NCI-H748 treated with DMSO at 0.1 percent for 48 hours (cell line): ENCODE measurements around the gene HDAC4.

Experiments
- DNase-seq: peaks from one replicate; lab custom pipeline; 2025; lab: John Stamatoyannopoulos, UW

Gene HDAC4

DNA sequence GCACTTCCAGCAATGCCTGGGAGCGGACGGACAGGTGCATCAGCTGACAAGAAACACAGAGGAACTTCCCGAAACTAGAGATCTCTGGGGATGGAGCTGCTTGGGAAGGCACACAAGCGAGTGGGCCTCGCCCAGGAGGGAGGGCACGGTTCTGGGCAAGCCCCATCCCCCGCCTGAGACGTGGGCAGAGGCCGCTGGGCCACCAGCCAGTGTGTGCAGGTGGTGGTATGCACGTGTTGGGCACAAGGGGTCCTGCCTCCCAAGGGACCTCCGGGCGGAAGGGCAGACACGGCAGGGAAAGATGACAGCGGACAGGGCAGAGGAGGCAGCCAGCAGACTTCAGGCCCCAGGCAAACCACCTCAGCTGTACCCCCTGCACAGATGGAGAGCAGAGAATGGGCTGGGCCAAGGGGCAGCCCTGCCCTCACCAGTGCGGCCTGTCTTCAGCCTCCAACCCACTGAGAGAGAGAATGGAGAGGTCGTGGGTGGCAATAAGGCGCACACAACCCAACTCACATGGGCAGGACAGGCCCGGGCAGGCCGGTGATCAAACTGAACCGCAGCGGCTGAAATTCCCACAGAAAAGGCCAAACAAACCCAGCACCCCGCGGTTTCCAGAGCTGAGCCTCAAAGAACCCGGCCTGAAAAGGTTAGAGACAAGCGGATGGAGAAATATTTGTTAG, 51.2 kb downstream of the HDAC4 start:
- DNase-seq, result no peak

DNA sequence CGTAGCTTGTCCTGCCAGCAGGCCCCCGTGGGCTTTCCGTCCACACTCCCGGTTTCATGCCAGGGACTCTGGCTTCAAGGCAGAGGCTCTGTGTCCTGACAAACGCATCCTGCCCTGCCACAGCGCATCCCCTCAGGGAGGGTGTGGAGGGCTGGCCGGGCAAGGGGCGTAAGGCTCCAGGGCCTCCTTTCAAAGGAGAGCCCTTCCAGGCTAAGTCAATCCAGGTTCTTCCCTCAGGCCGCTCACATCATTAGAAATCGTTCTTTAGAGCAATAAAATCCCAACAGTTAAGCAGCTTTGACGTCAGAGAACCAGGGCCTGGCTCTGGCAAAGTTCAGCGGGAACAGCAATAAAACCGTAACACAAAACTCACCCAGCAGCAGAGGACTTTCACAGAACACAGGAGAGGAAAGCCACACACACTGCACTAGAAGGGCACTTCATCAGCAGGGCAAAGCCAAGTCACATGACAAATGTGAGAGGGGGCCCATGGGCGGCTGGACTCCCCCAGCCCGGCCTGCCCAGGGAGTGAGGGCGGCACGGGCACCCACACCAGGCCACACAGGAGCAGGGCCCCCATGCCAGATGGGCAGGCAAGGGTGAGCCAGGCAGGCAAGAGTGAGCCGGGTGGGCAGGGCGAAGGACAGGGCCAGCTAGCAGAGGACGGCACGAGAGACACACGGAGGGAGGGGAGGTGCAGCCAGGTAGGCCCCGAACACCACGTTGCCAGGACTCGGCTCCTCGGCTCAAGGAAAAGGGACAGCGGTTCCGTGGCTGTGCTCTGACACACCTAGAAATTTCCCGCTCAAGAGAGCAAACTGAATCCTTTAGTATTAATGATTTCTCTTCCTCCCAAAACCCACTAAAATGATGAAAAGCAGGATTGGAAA, 52.0 kb downstream of the HDAC4 start:
- no peak for DNase-seq

DNA sequence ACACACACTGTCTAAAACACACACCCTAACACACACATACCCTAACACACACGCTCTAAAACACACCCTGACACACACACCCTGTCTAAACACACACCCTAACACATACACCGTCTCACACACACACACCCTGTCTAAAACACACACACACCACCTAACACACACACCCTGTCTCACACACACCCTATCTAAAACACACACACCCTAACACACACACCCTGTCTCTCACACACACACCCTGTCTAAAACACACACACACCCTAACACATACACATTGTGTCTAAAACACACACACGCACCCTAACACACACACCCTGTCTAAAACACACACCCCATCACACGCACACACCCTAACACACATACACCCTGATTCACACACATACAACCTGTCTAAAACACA, 54.1 kb downstream of the HDAC4 start:
- DNase-seq, result no peak

DNA sequence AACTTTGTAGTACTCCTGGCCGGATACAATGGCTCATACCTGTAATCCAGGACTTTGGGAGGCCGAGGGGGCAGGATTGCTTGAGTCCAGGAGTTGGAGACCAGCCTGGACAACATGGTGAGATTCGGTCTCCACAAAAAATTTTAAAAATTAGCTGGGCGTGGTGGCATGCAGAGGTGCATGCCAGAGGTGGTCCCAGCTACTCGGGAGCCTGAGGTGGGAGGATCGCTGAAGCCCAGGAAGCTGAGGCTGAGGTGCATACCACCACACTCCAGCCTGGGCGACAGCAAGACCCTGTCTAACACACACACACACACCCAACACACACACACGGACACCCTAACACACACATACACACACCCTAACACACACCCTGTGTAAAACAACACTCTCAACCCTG, 55.6 kb downstream of the HDAC4 start:
- no peak for DNase-seq

DNA sequence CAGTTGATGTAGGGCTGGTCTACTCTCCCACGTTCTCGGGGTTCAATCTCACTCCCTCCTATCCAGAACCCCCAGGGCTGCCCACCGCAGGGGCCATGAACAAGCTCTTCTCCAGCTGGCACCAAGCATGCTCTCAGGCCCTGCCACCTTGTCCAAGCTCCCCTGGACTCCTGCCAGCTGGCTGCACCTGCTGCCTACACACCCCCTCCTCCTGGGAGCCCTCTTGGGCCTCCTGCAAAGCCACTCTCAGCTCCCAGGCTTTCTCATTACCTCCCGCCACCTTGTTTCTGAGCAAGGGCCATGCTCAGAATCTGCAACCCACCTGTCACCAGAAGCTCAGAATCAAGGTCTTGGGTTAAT, 56.0 kb downstream of the HDAC4 start:
- DNase-seq, result no peak

DNA sequence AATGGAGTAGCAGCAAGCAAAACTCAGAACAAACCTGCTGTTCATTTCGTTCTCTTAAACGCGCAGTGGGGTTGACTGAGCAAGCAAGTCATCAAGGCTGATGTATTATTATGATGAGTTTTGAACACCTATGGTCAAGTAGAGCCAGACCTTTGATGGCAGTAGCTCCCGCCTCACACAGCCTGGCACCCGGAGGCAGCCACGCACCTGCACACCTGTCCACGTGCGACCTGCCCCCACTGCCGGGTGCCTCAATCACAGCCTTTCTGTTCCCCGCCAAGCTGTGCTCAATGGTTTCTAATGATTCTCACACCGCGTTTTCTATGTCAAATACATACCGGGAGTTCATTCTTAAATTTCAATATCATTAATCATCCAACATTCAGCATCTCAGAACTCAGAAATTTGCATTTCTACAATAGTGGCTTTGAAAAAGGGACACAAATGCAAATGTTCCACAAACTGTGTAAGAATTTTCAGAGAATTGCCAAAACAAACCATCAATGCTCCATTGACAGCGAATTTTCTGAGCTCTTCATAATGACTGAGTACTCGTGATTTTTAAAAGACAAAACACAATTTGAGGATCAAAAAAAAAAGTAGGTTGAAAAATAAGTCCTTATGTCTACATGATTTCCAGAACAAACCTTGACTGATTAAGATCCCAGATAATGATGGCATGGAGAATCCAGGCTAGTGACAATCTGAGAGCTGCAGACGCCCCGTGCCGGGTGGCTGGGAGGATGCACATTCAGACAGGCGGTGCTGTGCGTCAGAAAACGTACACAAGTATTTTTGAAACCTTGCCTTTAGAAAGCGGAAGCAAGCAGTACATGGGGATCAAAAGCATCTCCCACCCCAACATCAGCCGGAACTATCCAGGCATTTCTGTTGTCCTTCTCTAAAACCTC, 56.6 kb downstream of the HDAC4 start:
- DNase-seq, result no peak

DNA sequence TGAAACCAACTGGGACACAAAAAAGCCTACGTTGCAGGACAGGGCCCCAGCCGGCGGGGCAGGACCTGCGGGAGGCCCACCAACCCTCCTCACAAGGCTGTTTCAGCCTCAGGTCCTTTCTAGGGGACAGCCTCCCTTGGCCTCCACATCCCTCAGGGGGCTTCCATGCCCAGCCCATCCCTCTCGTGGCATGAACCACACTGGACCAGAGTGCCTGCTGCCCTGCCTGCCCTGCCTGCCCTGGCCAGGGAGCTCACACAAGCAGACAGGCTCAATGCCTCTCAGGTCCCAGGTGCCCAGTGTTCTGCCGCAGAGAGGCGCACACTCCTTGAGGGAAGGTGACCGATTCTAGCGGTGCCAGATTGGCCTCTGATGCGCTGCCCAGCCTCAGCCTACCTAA, 57.4 kb downstream of the HDAC4 start:
- no peak for DNase-seq

DNA sequence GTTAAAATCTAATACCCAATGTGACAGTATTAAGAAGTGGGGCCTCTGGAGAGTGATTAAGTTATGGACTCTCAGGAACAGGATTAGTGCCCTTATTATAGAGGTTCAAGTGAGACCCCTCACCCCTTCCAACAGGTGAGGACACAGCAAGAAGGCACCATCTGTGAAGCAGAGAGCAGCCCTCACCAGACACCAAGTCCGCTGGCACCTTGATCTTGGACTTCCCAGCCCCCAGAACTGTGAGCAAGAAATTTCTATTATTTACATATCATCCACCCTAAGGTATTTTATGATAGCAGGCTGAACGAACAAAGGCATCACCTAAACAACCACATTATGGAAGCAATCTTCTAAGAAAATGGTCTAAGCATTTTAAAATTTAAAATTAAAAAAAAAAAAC, 59.0 kb downstream of the HDAC4 start:
- no peak for DNase-seq

DNA sequence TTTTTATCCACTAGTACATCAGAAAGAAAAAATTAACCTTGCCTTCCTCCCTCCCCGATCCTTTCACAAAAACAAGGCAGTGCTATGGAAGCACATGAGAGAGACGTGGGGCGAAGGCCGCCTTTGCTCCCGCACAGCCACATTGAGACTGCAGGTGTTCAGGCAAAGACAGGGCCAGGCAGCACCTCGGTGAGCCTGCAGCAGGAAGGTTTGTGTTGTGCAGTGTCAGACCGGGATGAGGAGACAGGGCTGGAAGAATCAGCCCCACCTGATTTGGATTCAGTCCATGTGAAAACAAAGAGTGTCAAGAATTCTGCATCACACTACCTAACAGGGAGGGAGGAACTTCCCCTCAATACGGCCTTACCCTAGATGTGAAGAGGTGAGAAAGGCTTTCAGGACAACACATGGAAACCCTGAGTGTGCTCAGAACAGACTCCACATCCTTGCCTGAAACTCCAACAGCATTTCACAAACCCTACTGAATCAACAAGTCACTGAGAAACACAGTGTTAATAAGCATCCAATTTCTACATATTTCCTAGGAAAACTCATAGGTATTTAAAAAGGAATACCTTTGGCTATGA, 59.6 kb downstream of the HDAC4 start:
- DNase-seq, result no peak

DNA sequence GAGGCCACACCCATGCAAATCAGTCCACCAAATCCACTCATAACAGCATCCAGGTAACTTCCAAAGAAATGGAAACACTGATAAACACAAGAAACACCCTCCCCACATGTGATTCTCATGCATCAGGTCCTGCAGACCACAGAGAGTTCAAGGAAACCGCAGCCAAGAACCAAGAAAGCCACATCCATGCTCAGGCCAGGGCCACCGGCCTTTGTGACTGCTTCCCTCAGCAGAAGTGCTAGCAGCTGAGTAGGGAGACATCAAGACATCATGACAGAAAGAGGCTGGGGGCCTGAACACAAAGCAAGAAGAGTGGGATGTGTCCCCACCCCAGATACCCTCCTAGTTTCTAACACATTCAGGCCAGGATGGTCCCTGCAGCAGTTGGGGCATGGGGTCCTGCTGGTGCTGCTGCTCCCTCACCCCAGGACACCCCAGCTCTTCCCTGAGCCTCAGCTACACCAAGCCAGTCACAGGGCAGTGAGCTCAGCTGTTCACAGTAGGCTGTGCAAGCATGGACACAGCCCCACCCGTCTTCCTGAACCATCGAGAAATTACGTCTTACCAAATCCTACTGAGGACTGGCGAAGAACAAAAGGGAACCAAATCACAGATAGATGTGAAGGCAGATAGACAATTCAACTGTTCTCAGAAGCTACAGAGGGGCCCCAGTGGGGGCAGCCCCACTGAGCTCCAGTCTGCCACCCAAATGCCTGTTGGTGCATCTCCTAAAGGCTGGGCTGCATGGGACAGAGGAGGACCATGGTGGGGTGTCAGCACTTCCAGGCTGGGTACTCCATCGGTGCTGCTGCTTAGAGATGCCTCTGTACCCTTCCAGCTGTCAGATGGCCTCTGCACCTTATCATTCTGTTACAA, 60.9 kb downstream of the HDAC4 start:
- DNase-seq, result no peak

DNA sequence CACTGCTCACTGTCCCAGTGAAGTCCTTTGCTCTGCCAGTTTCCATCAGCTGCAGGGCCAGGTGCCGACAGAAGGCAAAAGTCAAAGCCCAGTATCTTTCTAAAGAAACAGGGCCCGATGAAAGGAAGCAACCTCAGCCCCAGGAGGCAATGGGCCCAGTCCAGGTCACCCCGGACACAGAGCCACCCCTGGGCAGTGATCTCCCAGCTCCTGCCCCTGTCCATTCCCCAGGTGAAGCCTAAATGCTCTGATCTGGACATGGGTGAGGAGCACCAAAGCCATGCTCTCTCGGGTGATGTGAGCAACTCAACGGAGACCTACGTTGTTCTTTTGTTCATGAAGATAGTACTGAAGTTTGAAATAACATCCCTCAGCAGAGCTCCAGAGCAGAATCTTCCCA, 61.6 kb downstream of the HDAC4 start:
- DNase-seq, result no peak

DNA sequence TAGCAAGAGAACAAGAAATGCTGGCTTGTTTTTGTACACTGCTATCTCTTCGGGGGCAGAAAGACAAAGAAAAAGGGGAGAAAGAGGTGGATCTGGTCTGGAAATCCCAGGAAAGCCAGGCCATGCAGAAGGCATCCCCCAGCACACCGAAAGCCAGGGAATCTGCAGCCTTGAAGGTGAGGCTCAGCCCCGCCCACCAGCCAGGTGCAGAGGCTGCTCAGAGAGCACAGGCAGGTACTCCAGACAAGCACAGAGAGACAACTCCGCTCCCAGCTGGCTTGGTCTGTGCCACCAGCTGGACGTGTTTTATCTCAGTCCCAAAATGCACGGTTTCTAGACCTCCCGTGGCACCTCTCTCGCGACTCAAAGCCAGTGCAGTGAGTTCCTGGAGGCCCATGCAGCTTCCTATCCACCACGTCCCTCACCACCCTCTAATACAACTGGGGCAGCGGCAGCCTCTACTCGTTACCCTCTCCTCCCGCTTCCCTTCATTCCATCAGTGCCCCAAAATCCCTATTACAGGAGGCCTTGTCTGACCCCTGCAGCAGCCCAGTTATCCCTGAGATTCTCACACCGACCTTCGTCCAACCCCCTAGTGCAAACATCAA, 62.8 kb downstream of the HDAC4 start:
- DNase-seq, result no peak

DNA sequence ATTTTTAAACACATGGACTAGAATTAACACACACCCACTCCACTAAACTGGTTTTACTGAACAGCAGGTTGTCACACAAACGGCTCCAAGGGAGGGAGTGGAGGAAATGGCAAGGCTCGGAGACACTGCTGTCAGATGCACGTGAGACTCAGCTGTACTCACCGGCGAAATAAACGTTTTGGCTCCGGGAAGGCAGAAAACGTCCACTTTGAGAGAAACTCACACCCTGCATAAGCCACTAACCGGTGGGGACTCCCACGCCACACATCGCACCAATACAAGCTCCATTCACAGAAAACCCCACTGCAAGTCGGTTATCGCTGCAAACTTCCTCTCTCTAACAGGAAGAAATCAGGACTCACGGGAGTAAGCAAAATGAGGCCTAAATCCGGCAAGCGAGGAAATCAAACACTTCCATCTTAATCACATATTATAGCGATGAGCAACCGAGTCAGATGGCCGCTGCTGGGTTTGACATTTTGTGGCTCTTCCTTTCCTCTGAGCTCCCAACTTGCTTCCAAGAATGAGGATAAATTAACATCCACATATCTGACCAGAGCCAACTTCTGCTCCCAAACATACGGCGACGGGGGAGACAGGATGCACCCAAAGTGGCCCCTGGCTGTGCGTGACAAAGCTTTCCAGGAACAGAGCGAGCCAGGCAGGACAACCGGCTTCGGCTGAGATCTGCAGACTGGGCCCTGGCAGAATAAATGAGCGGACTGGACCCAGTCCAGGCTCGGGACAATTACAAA, 63.5 kb downstream of the HDAC4 start:
- DNase-seq, result no peak

DNA sequence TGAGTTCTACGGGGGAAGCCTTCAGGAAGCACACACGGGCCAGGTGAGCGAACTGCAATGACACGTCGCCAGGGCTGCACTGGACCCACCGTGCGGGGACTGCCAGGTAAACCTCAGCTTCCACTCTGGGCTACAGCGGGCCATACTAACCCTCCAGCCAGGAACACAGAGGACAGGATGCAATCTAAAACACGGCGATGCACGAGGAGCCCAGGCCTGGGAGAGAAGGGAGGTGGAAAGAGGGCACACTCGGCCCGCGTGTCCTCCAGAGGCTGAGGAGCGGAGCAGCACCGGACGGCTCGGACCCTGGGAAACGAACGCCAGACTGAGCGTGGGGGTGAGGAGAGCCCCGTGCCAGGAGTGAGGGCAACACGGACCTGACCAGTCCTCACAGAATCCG, 69.3 kb downstream of the HDAC4 start:
- DNase-seq, result no peak

DNA sequence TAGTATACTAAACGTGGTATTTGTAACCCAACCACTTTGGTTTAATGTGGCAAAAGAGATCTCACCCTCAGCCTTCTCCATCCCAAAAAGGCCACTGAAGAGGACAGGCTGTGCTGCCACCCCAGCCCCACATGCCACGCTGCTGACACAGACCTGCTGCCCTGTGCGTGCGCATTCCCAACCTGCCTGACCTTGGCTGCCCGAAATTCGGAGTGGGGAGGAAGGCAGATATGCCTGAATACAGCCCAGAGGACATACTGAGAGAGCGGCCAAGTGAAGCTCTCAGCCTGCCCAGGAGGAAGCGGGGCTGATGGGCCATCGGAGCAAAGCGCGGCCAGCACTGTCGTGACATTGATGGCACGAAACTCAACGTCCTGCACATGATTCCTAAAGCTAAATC, 70.0 kb downstream of the HDAC4 start:
- no peak for DNase-seq

DNA sequence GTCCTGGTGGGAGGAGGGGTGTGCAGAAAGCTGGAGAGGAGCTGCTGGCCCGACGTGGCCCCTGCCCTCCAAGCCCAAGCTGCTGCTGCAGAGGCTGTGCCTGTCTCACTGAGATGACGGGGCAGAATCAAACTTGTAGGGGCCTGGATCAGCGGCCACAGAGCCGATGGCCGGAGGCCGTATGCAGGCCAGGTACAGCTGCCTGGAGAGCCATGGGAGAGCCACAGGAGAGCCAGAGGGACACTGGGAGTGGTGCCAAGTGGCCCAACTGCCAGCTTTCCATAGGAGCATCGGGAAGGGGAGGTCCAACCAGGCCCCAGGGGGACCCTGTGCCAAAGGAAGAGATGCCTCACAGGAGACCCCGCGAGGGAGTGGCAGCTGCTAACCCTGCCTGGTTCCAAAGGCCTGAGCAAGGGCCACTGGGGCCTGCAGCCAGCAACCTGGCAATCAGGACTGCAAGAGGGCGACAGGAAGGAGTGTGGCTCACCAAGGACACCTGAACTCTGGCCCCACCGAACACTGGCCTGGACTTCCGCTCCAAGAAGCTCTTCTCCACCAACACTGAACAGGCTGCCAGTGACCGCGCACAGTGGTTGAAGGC, 70.7 kb downstream of the HDAC4 start:
- no peak for DNase-seq

DNA sequence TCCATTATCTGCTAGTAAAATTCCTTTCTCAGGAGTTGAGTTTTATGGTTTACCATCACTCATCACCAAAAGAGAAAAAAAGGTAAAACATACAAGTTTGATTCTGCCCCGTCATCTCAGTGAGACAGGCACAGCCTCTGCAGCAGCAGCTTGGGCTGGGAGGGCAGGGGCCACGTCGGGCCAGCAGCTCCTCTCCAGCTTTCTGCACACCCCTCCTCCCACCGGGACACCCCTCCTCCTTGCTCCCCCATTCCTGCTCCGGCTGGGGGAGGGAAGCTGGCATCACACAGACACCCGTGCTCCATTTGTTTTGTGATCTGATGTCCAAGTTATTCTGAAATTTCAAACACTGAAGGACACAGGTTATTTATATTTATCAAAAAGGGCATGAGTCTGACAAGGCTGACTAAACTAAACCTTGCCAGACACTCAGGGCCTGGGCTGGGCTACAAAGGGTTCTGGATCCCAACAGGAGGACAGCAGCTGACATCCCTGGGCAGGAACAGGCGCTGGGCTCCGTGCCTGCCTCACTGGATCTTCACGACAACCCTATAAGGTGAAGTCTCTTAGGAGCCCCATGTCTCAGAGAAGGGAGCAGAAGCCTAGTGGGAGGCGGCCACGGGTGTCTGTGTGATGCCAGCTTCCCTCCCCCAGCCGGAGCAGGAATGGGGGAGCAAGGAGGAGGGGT, 71.4 kb downstream of the HDAC4 start:
- no peak for DNase-seq

DNA sequence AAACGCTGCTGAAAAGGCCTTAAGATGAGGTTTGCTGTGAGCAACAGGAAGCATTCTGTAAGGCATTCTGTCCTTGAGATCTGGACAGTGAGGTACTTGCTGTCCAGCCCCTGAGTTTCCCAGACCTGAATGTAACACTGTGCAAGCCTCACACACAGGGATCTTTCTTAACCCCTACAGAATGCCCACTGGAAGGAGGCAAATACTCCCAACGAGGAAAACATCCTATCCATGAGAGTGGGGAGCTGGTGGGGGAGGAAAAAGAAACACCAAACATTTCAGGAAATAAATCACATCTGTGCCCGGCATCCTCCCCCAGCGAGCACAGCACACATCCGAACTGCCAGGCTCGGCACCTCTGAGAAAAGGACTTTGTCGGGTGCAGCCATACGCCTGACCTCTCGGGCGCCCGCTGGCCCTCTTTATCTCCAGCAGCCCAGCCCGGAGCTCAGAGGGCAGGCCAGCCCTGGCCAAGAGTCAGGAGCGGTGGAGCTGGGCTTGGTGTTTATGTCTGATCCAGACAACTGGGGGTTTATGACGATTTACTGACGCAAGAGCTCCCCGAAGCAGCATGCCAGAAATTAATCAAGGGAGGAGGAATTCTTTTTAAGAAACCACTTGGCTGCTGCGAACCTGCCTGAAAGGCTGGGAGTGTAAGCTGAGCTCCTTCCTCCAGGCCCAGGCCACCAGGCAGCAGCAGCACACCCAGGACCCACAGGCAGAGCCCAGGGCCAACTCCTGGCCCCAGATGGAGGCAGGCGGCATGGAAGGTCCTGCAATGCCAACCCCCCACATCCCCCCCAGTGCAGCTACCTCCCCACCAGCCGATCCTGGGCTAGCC, 72.2 kb downstream of the HDAC4 start:
- DNase-seq, result no peak
